Epithelial cell of proximal tubule (primary cell): ENCODE results near the gene CCDC13. TPM values are rescaled to one million over a fixed set of nuclear protein-coding genes. Genes with fewer than 3 reads are reported as not detected.
A peak's percentile ranks its signal among the peaks of the same experiment; 100 is the strongest.

Experiments
- DNase-seq: peaks from one replicate; pipeline ENCODE4 v3.0.0-alpha.2; 2011; ENCODE audit warnings: low read depth
- H3K4me3 ChIP-seq: 2 replicates; pipeline ENCODE4 v1.5.1; 2011; ENCODE audit warnings: low read depth, mild to moderate bottlenecking, low read length
- CTCF ChIP-seq: conservative IDR thresholded peaks from 2 replicates; pipeline ENCODE4 v1.5.1; 2012; ENCODE audit warnings: low read depth, mild to moderate bottlenecking, low read length
- total RNA-seq: library from RNA; depleted of rRNA; stranded (reverse); fragments of >200 nt; gene quantifications from 2 replicates; pipeline ENCODE4 v1.2.3, GENCODE V29; 2015

The CCDC13 gene
- total RNA-seq, 1 donor from 2014 or later, result 1.7 TPM

GRCh38 chr3:42799376-42799775, 26.3 kb upstream of the CCDC13 start:
- DNase-seq, result no peak
- TF ChIP-seq CTCF, result no peak
- H3K4me3 ChIP-seq, result no peak overlapping the region

DNA sequence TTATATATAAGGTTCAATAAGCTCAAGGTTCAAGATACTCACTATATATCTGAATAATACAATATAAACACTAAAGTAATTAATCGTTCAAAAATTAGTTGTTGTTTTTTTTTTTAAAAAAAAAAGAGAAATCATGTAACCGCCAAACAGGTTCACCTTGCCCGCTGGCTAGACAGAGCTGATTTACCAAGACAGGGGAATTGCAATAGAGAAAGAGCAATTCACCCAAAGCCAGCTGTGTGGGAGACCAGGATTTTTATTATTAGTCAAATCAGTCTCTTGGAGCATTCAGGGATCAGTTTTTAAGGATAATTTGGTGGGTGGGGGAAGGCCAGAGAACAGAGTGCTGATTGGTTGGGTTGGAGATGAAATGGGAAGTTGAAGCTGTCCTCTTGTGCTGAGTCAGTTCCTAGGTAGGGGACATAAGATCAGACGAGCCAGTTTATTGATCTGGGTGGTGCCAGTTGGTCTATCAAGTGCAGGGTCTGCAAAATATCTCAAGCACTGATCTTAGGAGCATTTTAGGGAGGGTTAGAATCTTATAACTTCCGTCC, 23.4 kb upstream of the CCDC13 start:
- no peak for DNase-seq
- H3K4me3 ChIP-seq, result no peak overlapping the region
- TF ChIP-seq CTCF, result no peak

DNA sequence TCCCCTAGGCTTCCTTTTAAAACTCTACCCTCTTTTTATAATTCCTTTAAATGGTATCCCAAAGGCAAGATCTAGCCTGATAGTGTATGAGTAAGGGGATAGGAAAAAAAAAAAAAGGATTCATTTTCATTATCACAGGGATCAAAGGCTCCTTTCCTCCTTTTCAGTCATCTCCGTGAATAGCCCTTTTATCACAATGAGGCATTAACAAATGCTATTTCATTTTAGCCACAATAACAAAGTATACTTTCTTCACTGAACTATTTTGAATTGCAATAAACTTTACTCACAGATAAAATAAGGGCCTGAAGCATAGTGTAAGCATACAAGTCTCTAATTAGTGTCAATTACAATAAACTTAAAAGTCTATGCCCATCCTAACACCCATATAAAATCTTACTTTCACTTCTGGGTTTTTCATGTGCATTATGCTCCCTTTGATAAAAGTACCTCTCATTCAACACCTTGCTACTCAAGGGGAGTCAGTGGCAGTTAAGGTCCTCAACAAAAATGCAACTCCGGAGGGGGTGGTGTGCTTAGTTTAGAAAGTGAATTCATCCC, 22.6 kb upstream of the CCDC13 start:
- no peak for DNase-seq
- no peak overlapping the region for H3K4me3 ChIP-seq
- TF ChIP-seq CTCF, result no peak

GRCh38 chr3:42790714-42791229, 17.7 kb upstream of the CCDC13 start:
- no peak for DNase-seq
- no peak for TF ChIP-seq CTCF
- no peak overlapping the region for H3K4me3 ChIP-seq

DNA sequence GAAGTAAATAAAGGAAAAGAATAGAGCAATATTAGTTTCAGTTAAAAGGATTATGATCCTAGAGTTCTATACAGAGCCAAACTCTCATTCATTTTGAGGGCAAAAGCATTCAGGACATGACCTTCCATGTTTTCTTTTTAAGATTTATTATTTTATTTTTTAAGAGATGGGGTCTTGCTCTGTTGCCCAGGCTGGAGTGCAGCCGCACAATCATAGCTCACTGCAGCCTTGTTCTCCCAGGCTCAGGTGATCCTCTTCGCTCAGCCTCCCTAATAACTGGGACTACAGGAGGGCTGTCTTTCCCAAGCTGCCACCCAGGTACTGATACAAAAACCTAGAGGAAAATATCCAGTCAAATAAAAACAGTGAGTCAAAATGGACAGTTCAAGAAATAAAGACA, 13.6 kb upstream of the CCDC13 start:
- DNase-seq, result no peak
- H3K4me3 ChIP-seq, result no peak overlapping the region
- no peak for TF ChIP-seq CTCF

- H3K4me3 ChIP-seq, result no peak overlapping the region
- DNase-seq, result no peak
- TF ChIP-seq CTCF, result no peak
Measured at GRCh38 chr3:42786212-42786611, 13.2 kb upstream of the CCDC13 start.

- no peak for DNase-seq
- no peak overlapping the region for H3K4me3 ChIP-seq
- TF ChIP-seq CTCF, result peak; percentile 71
Measured at GRCh38 chr3:42780892-42781700, 8.0 kb upstream of the CCDC13 start.
